Testis (tissue), 3 donors: ENCODE results near the gene HSD17B11. TPM values are rescaled to one million over a fixed set of nuclear protein-coding genes. Genes with fewer than 3 reads are reported as not detected.

ENCODE experiments used
- microRNA-seq, 2 donors: library from miRNA; unstranded; fragments of <30 nt; microRNA quantifications; one replicate each; pipeline ENCODE4, GENCODE V29; 2016; ENCODE audit warnings: borderline number of aligned reads in 2 of 2, borderline replicate concordance in 1 of 2
- polyA plus RNA-seq: library from polyadenylated mRNA; stranded (reverse); fragments of 350-450 nt; fragmentation: Illumina TruSeq; extraction: RNeasy Lipid Tissue Mini Kit (QIAGEN cat#74804); gene quantifications from one replicate; pipeline ENCODE4 v1.2.3, GENCODE V29; 2014; ENCODE audit warnings: low read depth, low replicate concordance; ENCODE audit not compliant: insufficient read depth
- small RNA-seq, 2 donors: library from RNA; depleted of rRNA; stranded (forward); fragments of <200 nt; gene quantifications; one replicate each; pipeline ENCODE3, GENCODE V24; 2016
- total RNA-seq, 2 donors: library from RNA; depleted of rRNA; stranded (reverse); fragments of >200 nt; gene quantifications; one replicate each; pipeline ENCODE4 v1.2.3, GENCODE V29; 2016

The HSD17B11 gene
- total and polyA plus RNA-seq, 3 donors from 2014 or later, result 21.3 to 24.2 (median 22.7) TPM

Small RNA genes within 50 kb of the gene (microRNA-seq; reads per million reads assigned to microRNA genes)
- gene MIR5705, result 0 reads per million in 2 donors

Small RNA genes within 50 kb of the gene (small RNA-seq; reads per million reads assigned to genes)
- gene MIR5705 (0 reads per million in 2 donors), gene RN7SL681P (0 reads per million in 2 donors)

Other genes starting within 250 kb of the HSD17B11 start
- 10 to 100 TPM; 10.3 to 10.4 TPM for gene KLHL8, start 170.6 kb downstream of the HSD17B11 start, total RNA-seq
- 9.5 TPM for gene KLHL8, start 170.6 kb downstream of the HSD17B11 start, polyA plus RNA-seq
- under 1 TPM; 0.81 to 0.94 TPM for gene HSD17B13, start 68.3 kb downstream of the HSD17B11 start, total RNA-seq
- gene HSD17B13, start 68.3 kb downstream of the HSD17B11 start, polyA plus RNA-seq, result 0.40 TPM
- gene NUDT9, start 31.4 kb upstream of the HSD17B11 start, total RNA-seq, result 10 to 100 TPM; 28.4 to 38.0 TPM
- 45.0 TPM for gene NUDT9, start 31.4 kb upstream of the HSD17B11 start, polyA plus RNA-seq
- gene SPARCL1, start 138.2 kb upstream of the HSD17B11 start, total RNA-seq, result 100 to 1,000 TPM; 110 to 138 TPM
- 124 TPM for gene SPARCL1, start 138.2 kb upstream of the HSD17B11 start, polyA plus RNA-seq
- not detected for gene DSPP, start 217.3 kb upstream of the HSD17B11 start, total RNA-seq
- not detected for gene DSPP, start 217.3 kb upstream of the HSD17B11 start, polyA plus RNA-seq